Colon (tissue), 2 donors: ENCODE data around the gene TEX51.

Experiments used
- FAIRE-seq: peaks from 2 replicates; lab custom pipeline; 2012; peaks lifted over from hg19 to GRCh38; lab: Jason Lieb, UNC
- donor health status: control.
- donor health status: control.

The TEX51 gene

GRCh38 chr2:126879348-126880298 lies 19.1 kb upstream of the TEX51 start:
- FAIRE-seq = no peak

- FAIRE-seq = no peak
These were observed 18.4 kb upstream of the TEX51 start for GRCh38 chr2:126880324-126880723.

- no peak for FAIRE-seq
These were observed 17.9 kb upstream of the TEX51 start for GRCh38 chr2:126880817-126881216.

GRCh38 chr2:126881591-126881990 lies 17.1 kb upstream of the TEX51 start:
- no peak for FAIRE-seq

- no peak for FAIRE-seq
These were observed 16.5 kb upstream of the TEX51 start for GRCh38 chr2:126882181-126882580.

GRCh38 chr2:126882736-126883665 lies 15.7 kb upstream of the TEX51 start:
- no peak for FAIRE-seq

GRCh38 chr2:126883666-126884040 lies 15.0 kb upstream of the TEX51 start:
- FAIRE-seq = no peak

GRCh38 chr2:126884861-126885750 lies 13.6 kb upstream of the TEX51 start:
- FAIRE-seq = no peak

GRCh38 chr2:126885751-126886210 lies 12.9 kb upstream of the TEX51 start:
- no peak for FAIRE-seq

GRCh38 chr2:126886211-126886915 lies 12.3 kb upstream of the TEX51 start:
- no peak for FAIRE-seq

GRCh38 chr2:126886916-126887280 lies 11.8 kb upstream of the TEX51 start:
- FAIRE-seq = no peak

GRCh38 chr2:126887506-126887905 lies 11.2 kb upstream of the TEX51 start:
- FAIRE-seq = no peak

GRCh38 chr2:126888046-126888445 lies 10.6 kb upstream of the TEX51 start:
- no peak for FAIRE-seq

GRCh38 chr2:126889071-126889470 lies 9.6 kb upstream of the TEX51 start:
- no peak for FAIRE-seq

GRCh38 chr2:126889496-126890135 lies 9.1 kb upstream of the TEX51 start:
- no peak for FAIRE-seq

- FAIRE-seq = no peak
These were observed 8.6 kb upstream of the TEX51 start for GRCh38 chr2:126890136-126890510.

- FAIRE-seq = no peak
These were observed 7.9 kb upstream of the TEX51 start for GRCh38 chr2:126890551-126891450.

- FAIRE-seq = no peak
These were observed 6.8 kb upstream of the TEX51 start for GRCh38 chr2:126891681-126892500.

- no peak for FAIRE-seq
These were observed 5.5 kb upstream of the TEX51 start for GRCh38 chr2:126893153-126893552.
